Activated T-cell treated with anti-CD3 and anti-CD28 coated beads, Interleukin-2, amount 50 U/mL, for 4 hours (primary cell): ENCODE data around the gene WWTR1. TPM values are rescaled to one million over a fixed set of nuclear protein-coding genes. Genes with fewer than 3 reads are reported as not detected.

Experiments used
- ATAC-seq, 2 donors: fragments of 200-7000 bp; cut with Tn5 transposase; one replicate each; pipeline ENCODE4 v1.10.0; 2021
- DNase-seq: peaks from one replicate; pipeline ENCODE4 v3.0.0-alpha.2; 2020
- H3K27me3 Mint-ChIP-seq: one replicate; pipeline ENCODE4 v1.8.0; 2021; ENCODE audit warnings: low read depth, mixed read lengths
- H3K36me3 Mint-ChIP-seq: one replicate; pipeline ENCODE4 v1.8.0; 2022; ENCODE audit warnings: mixed read lengths; ENCODE audit not compliant: insufficient read depth
- H3K4me1 Mint-ChIP-seq: one replicate; pipeline ENCODE4 v1.8.0; 2021; ENCODE audit warnings: low read depth, mixed read lengths
- H3K4me3 Mint-ChIP-seq: one replicate; pipeline ENCODE4 v1.8.0; 2021; ENCODE audit warnings: mild to moderate bottlenecking, moderate library complexity, mixed read lengths
- H3K9me3 Mint-ChIP-seq: one replicate; pipeline ENCODE4 v1.8.0; 2021; ENCODE audit warnings: mixed read lengths
- total RNA-seq, 3 donors: library from RNA; stranded (reverse); gene quantifications; one replicate each; pipeline ENCODE4 v1.2.1, GENCODE V29; 2021

WWTR1 gene
- total RNA-seq, 3 donors from 2014 or later, result 0.63 to 1.5 (median 1.0) TPM

GRCh38 chr3:149663966-149664365 is 6.1 kb upstream of the WWTR1 start:
- Mint-ChIP-seq H3K9me3 (no peaks in the 10 kb centered on the region), H3K36me3 (no peaks in the 10 kb centered on the region), H3K27me3 (peaks cover 35% of the 10 kb centered on the region), H3K4me3 (no peak overlapping the region), H3K4me1 (no peaks in the 10 kb centered on the region)
- no peak for ATAC-seq
- no peak for DNase-seq

- peaks cover 8% of the 10 kb centered on the region for H3K4me1 Mint-ChIP-seq
- no peaks in the 10 kb centered on the region for H3K36me3 Mint-ChIP-seq
- H3K9me3 Mint-ChIP-seq, result no peaks in the 10 kb centered on the region
- ATAC-seq, result no peak
- no peak overlapping the region for H3K4me3 Mint-ChIP-seq
- DNase-seq, result no peak
- H3K27me3 Mint-ChIP-seq, result peaks cover 41% of the 10 kb centered on the region
Measured at GRCh38 chr3:149662240-149662887, 4.5 kb upstream of the WWTR1 start.

GRCh38 chr3:149660462-149660861 is 2.6 kb upstream of the WWTR1 start:
- DNase-seq (no peak), ATAC-seq (no peak)
- no peak overlapping the region for H3K4me3 Mint-ChIP-seq
- no peaks in the 10 kb centered on the region for H3K36me3 Mint-ChIP-seq
- H3K4me1 Mint-ChIP-seq, result peaks cover 12% of the 10 kb centered on the region
- H3K9me3 Mint-ChIP-seq, result no peaks in the 10 kb centered on the region
- H3K27me3 Mint-ChIP-seq, result peaks cover 54% of the 10 kb centered on the region

- DNase-seq, result no peak
- peak overlapping the region; percentile 79 for H3K4me3 Mint-ChIP-seq
- H3K27me3 Mint-ChIP-seq, result peaks cover 57% of the 10 kb centered on the region
- no peaks in the 10 kb centered on the region for H3K36me3 Mint-ChIP-seq
- H3K4me1 Mint-ChIP-seq, result peaks cover 12% of the 10 kb centered on the region
- no peak for ATAC-seq
- no peaks in the 10 kb centered on the region for H3K9me3 Mint-ChIP-seq
Measured at GRCh38 chr3:149658744-149659497, 1.1 kb upstream of the WWTR1 start.

- ATAC-seq, result peak; percentile 55 to 59
- Mint-ChIP-seq H3K36me3 (no peaks in the 10 kb centered on the region), H3K4me3 (peak overlapping the region; percentile 79), H3K27me3 (peaks cover 53% of the 10 kb centered on the region), H3K4me1 (peaks cover 12% of the 10 kb centered on the region), H3K9me3 (no peaks in the 10 kb centered on the region)
- no peak for DNase-seq
Measured at GRCh38 chr3:149657321-149657925, 402 bp downstream of the WWTR1 start.

GRCh38 chr3:149655826-149656574 is 1.8 kb downstream of the WWTR1 start:
- ATAC-seq, result no peak
- no peak overlapping the region for H3K4me3 Mint-ChIP-seq
- DNase-seq, result no peak
- peaks cover 12% of the 10 kb centered on the region for H3K4me1 Mint-ChIP-seq
- no peaks in the 10 kb centered on the region for H3K9me3 Mint-ChIP-seq
- peaks cover 52% of the 10 kb centered on the region for H3K27me3 Mint-ChIP-seq
- no peaks in the 10 kb centered on the region for H3K36me3 Mint-ChIP-seq

- H3K4me1 Mint-ChIP-seq, result peaks cover 12% of the 10 kb centered on the region
- no peak for ATAC-seq
- no peak overlapping the region for H3K4me3 Mint-ChIP-seq
- peaks cover 40% of the 10 kb centered on the region for H3K27me3 Mint-ChIP-seq
- no peak for DNase-seq
- H3K9me3 Mint-ChIP-seq, result no peaks in the 10 kb centered on the region
- no peaks in the 10 kb centered on the region for H3K36me3 Mint-ChIP-seq
Measured at GRCh38 chr3:149654188-149654601, 3.6 kb downstream of the WWTR1 start.

- DNase-seq (no peak), ATAC-seq (no peak)
- no peak overlapping the region for H3K4me3 Mint-ChIP-seq
- H3K27me3 Mint-ChIP-seq, result peaks cover 35% of the 10 kb centered on the region
- H3K4me1 Mint-ChIP-seq, result peaks cover 9% of the 10 kb centered on the region
- H3K36me3 Mint-ChIP-seq, result no peaks in the 10 kb centered on the region
- no peaks in the 10 kb centered on the region for H3K9me3 Mint-ChIP-seq
Measured at GRCh38 chr3:149653564-149653963, 4.3 kb downstream of the WWTR1 start.

GRCh38 chr3:149653136-149653535 is 4.7 kb downstream of the WWTR1 start:
- DNase-seq, result no peak
- Mint-ChIP-seq H3K36me3 (no peaks in the 10 kb centered on the region), H3K4me1 (peaks cover 7% of the 10 kb centered on the region), H3K4me3 (no peak overlapping the region), H3K9me3 (no peaks in the 10 kb centered on the region), H3K27me3 (peaks cover 36% of the 10 kb centered on the region)
- no peak for ATAC-seq

- no peak overlapping the region for H3K4me3 Mint-ChIP-seq
- no peaks in the 10 kb centered on the region for H3K36me3 Mint-ChIP-seq
- H3K4me1 Mint-ChIP-seq, result no peaks in the 10 kb centered on the region
- peaks cover 24% of the 10 kb centered on the region for H3K27me3 Mint-ChIP-seq
- no peak for DNase-seq
- no peaks in the 10 kb centered on the region for H3K9me3 Mint-ChIP-seq
- no peak for ATAC-seq
Measured at GRCh38 chr3:149650828-149651227, 7.0 kb downstream of the WWTR1 start.

GRCh38 chr3:149648525-149648924 is 9.3 kb downstream of the WWTR1 start:
- H3K9me3 Mint-ChIP-seq, result no peaks in the 10 kb centered on the region

GRCh38 chr3:149647812-149648211 is 10.0 kb downstream of the WWTR1 start:
- no peaks in the 10 kb centered on the region for H3K36me3 Mint-ChIP-seq
- ATAC-seq, result no peak
- H3K9me3 Mint-ChIP-seq, result no peaks in the 10 kb centered on the region
- no peak overlapping the region for H3K4me3 Mint-ChIP-seq
- H3K27me3 Mint-ChIP-seq, result peaks cover 13% of the 10 kb centered on the region
- H3K4me1 Mint-ChIP-seq, result no peaks in the 10 kb centered on the region
- DNase-seq, result no peak

More at GRCh38 chr3:149648525-149648924, 9.3 kb downstream of the WWTR1 start:
- DNase-seq (no peak), ATAC-seq (no peak)
- Mint-ChIP-seq H3K4me1 (no peaks in the 10 kb centered on the region), H3K27me3 (peaks cover 13% of the 10 kb centered on the region), H3K4me3 (no peak overlapping the region), H3K36me3 (no peaks in the 10 kb centered on the region)

- DNase-seq (no peak), ATAC-seq (no peak)
- Mint-ChIP-seq H3K9me3 (no peaks in the 10 kb centered on the region), H3K27me3 (peaks cover 13% of the 10 kb centered on the region), H3K4me1 (no peaks in the 10 kb centered on the region), H3K36me3 (no peaks in the 10 kb centered on the region), H3K4me3 (no peak overlapping the region)
Measured at GRCh38 chr3:149647285-149647684, 10.5 kb downstream of the WWTR1 start.

- H3K4me3 Mint-ChIP-seq, result no peak overlapping the region
- ATAC-seq, result no peak
- no peaks in the 10 kb centered on the region for H3K36me3 Mint-ChIP-seq
- no peak for DNase-seq
- H3K27me3 Mint-ChIP-seq, result peaks cover 10% of the 10 kb centered on the region
- no peaks in the 10 kb centered on the region for H3K4me1 Mint-ChIP-seq
- no peaks in the 10 kb centered on the region for H3K9me3 Mint-ChIP-seq
Measured at GRCh38 chr3:149646181-149646766, 11.6 kb downstream of the WWTR1 start.
